ENCODE data around the gene DPCD.
"Not testable (repeated sequence)": the region's sequence is repeated elsewhere in the genome, so short reads cannot be mapped to it uniquely, and the experiment has no call there.

DPCD gene

GRCh38 chr10:101585841-101586240 lies 2.3 kb upstream of the DPCD start:
- no peak overlapping the region for H2AFZ ChIP-seq (ENCODE audit: low read depth)

GRCh38 chr10:101588879-101589278 lies 758 bp downstream of the DPCD start:
- H4K20me1 ChIP-seq (ENCODE audit: insufficient read depth): no peaks in the 10 kb centered on the region
- H3K4me2 ChIP-seq: peak overlapping the region; percentile 93
- H3K27me3 ChIP-seq (ENCODE audit: insufficient read depth, low read depth): no peaks in the 10 kb centered on the region
- H2AFZ ChIP-seq (ENCODE audit: low read depth): peak overlapping the region; percentile 74
- H3K79me2 ChIP-seq (ENCODE audit: insufficient read depth, low read depth): no peaks in the 10 kb centered on the region; the same call in 1 of the 2 replicates
- no peaks in the 10 kb centered on the region for H3K36me3 ChIP-seq (ENCODE audit: insufficient read depth)
- H3K4me3 ChIP-seq (IDR thresholded peaks at IDR 0.05; ENCODE audit: insufficient read depth, low read depth, low read length): no peak overlapping the region
- no peak overlapping the region; the same call in 1 of the 2 replicates for H3K9ac ChIP-seq
- no peak for TF ChIP-seq CTCF (conservative IDR thresholded peaks at IDR 0.05; ENCODE audit: low read depth, low read length)
- peaks cover 15% of the 10 kb centered on the region for H3K4me1 ChIP-seq (ENCODE audit: low read depth, poor library complexity, severe bottlenecking)
- H3K27ac ChIP-seq: no peak overlapping the region

More at GRCh38 chr10:101585841-101586240, 2.3 kb upstream of the DPCD start:
- Histone ChIP-seq H3K27me3 (ENCODE audit: insufficient read depth, low read depth) (no peaks in the 10 kb centered on the region), H3K4me1 (ENCODE audit: low read depth, poor library complexity, severe bottlenecking) (peaks cover 24% of the 10 kb centered on the region), H3K9ac (no peak overlapping the region), H3K36me3 (ENCODE audit: insufficient read depth) (no peaks in the 10 kb centered on the region), H3K79me2 (ENCODE audit: insufficient read depth, low read depth) (no peaks in the 10 kb centered on the region; the same call in 1 of the 2 replicates), H4K20me1 (ENCODE audit: insufficient read depth) (no peaks in the 10 kb centered on the region), H3K27ac (no peak overlapping the region), H3K4me2 (no peak overlapping the region), H3K4me3 (IDR thresholded peaks at IDR 0.05; ENCODE audit: insufficient read depth, low read depth, low read length) (no peak overlapping the region)
- TF ChIP-seq CTCF (conservative IDR thresholded peaks at IDR 0.05; ENCODE audit: low read depth, low read length): no peak

- H4K20me1 ChIP-seq (ENCODE audit: insufficient read depth); H3K79me2 ChIP-seq (ENCODE audit: insufficient read depth, low read depth); H3K4me3 ChIP-seq (IDR thresholded peaks at IDR 0.05; ENCODE audit: insufficient read depth, low read depth, low read length); H3K9ac ChIP-seq; H3K36me3 ChIP-seq (ENCODE audit: insufficient read depth); H3K4me1 ChIP-seq (ENCODE audit: low read depth, poor library complexity, severe bottlenecking); H3K27ac ChIP-seq; H2AFZ ChIP-seq (ENCODE audit: low read depth); H3K27me3 ChIP-seq (ENCODE audit: insufficient read depth, low read depth); H3K4me2 ChIP-seq: not testable (repeated sequence)
Observed at GRCh38 chr10:101593331-101593730, 5.2 kb downstream of the DPCD start.

GRCh38 chr10:101595591-101596433 lies 7.7 kb downstream of the DPCD start:
- no peaks in the 10 kb centered on the region for H4K20me1 ChIP-seq (ENCODE audit: insufficient read depth)
- H3K4me3 ChIP-seq (IDR thresholded peaks at IDR 0.05; ENCODE audit: insufficient read depth, low read depth, low read length): no peak overlapping the region
- no peak overlapping the region for H3K27ac ChIP-seq
- H3K36me3 ChIP-seq (ENCODE audit: insufficient read depth): no peaks in the 10 kb centered on the region
- TF ChIP-seq CTCF (conservative IDR thresholded peaks at IDR 0.05; ENCODE audit: low read depth, low read length): no peak
- H3K4me2 ChIP-seq: no peak overlapping the region
- H3K79me2 ChIP-seq (ENCODE audit: insufficient read depth, low read depth): no peaks in the 10 kb centered on the region
- H3K9ac ChIP-seq: no peak overlapping the region
- no peaks in the 10 kb centered on the region for H3K4me1 ChIP-seq (ENCODE audit: low read depth, poor library complexity, severe bottlenecking)
- H3K27me3 ChIP-seq (ENCODE audit: insufficient read depth, low read depth): no peaks in the 10 kb centered on the region
- H2AFZ ChIP-seq (ENCODE audit: low read depth): no peak overlapping the region
